H1 (cell line): ENCODE data around the gene KCNQ1. TPM values are rescaled to one million over a fixed set of nuclear protein-coding genes. Genes with fewer than 3 reads are reported as not detected.
A peak's percentile ranks its signal among the peaks of the same experiment; 100 is the strongest.

Source experiments
- CTCF ChIA-PET: fragments of 300-600 bp; sonication (Branson Sonifier 250); formaldehyde crosslinking; loops from one replicate; lab custom pipeline; 2021; ENCODE audit not compliant: partially characterized antibody; lab: Charles Lee
- POLR2A ChIA-PET: fragments of 300-600 bp; sonication (Branson Sonifier 250); formaldehyde crosslinking; loops from one replicate; lab custom pipeline; 2021; ENCODE audit warnings: inconsistent platforms; ENCODE audit not compliant: partially characterized antibody; lab: Charles Lee
- DNase-seq, 2 experiments: peaks; one replicate each; pipeline versions ENCODE4 v3.0.0 to v3.0.0-alpha.2; 2010 to 2022; ENCODE audit warnings: low spot score in 2 of 2, low read depth in 1 of 2, mixed read lengths in 1 of 2
- FAIRE-seq: peaks from 2 replicates; lab custom pipeline; 2011; peaks lifted over from hg19 to GRCh38; lab: Jason Lieb, UNC
- H2AFZ ChIP-seq: 2 replicates; pipeline ENCODE4 v1.8.1; 2012; ENCODE audit warnings: low read length, inconsistent platforms
- H2AK5ac ChIP-seq: 2 replicates; pipeline ENCODE4 v1.6.1; 2013; ENCODE audit warnings: low read depth, low read length
- H2BK120ac ChIP-seq: replicated peaks from 2 replicates; pipeline ENCODE3; 2013; ENCODE audit warnings: low read depth, low read length, inconsistent platforms
- H2BK12ac ChIP-seq: 2 replicates; pipeline ENCODE4 v1.6.1; 2013; ENCODE audit warnings: low read depth, low read length
- H2BK15ac ChIP-seq: 2 replicates; pipeline ENCODE4 v1.6.1; 2013; ENCODE audit warnings: low read length
- H2BK20ac ChIP-seq: 2 replicates; pipeline ENCODE4 v1.6.1; 2013; ENCODE audit warnings: low read length
- H2BK5ac ChIP-seq: 2 replicates; pipeline ENCODE4 v1.6.1; 2013; ENCODE audit warnings: low read depth, low read length
- H3K14ac ChIP-seq: 2 replicates; pipeline ENCODE4 v1.6.1; 2013; ENCODE audit warnings: inconsistent platforms; ENCODE audit not compliant: insufficient read length
- H3K18ac ChIP-seq: 2 replicates; pipeline ENCODE4 v1.6.1; 2013; ENCODE audit warnings: low read length; ENCODE audit errors: extremely low read depth
- H3K23ac ChIP-seq: 2 replicates; pipeline ENCODE4 v1.6.1; 2013; ENCODE audit warnings: inconsistent platforms; ENCODE audit not compliant: insufficient read length
- H3K23me2 ChIP-seq: 2 replicates; pipeline ENCODE4 v1.6.1; 2013; ENCODE audit warnings: low read depth, low read length
- H3K27ac ChIP-seq: 2 replicates; pipeline ENCODE4 v1.6.1; 2011; ENCODE audit warnings: low read depth, low read length, inconsistent platforms
- H3K27me3 ChIP-seq, 4 experiments: replicated peaks in 1 of 4; 1 replicate in 1 of 4; 2 replicates in 3 of 4; pipeline versions ENCODE4 v1.6.1 to v1.8.1; 2011 to 2013; ENCODE audit warnings: low read length in 3 of 4, mild to moderate bottlenecking in 3 of 4, inconsistent platforms in 2 of 4, mixed read lengths in 2 of 4, moderate library complexity in 1 of 4; ENCODE audit not compliant: control insufficient read depth in 3 of 4, insufficient read depth in 3 of 4; ENCODE audit errors: extremely low read depth in 1 of 4
- H3K36me3 ChIP-seq, 4 experiments: 2 replicates each; pipeline versions ENCODE4 v1.6.1 to v1.8.1; 2011 to 2013; ENCODE audit warnings: mild to moderate bottlenecking in 4 of 4, low read length in 3 of 4, moderate library complexity in 2 of 4, control low read depth in 1 of 4, inconsistent platforms in 1 of 4; ENCODE audit not compliant: insufficient read depth in 4 of 4, control insufficient read depth in 2 of 4
- H3K4ac ChIP-seq: replicated peaks from 2 replicates; pipeline ENCODE3; 2013; ENCODE audit warnings: low read length, low read depth, mixed read lengths, inconsistent platforms; ENCODE audit not compliant: insufficient read length
- H3K4me1 ChIP-seq, 4 experiments: replicated peaks in 1 of 4; 1 replicate in 1 of 4; 2 replicates in 3 of 4; pipeline versions ENCODE4 v1.6.1 to v1.8.1; 2011 to 2013; ENCODE audit warnings: low read length in 3 of 4, inconsistent platforms in 2 of 4, mixed read lengths in 1 of 4; ENCODE audit not compliant: insufficient read depth in 4 of 4, control insufficient read depth in 3 of 4
- H3K4me2 ChIP-seq, 2 experiments: 2 replicates each; pipeline versions ENCODE4 v1.6.1 to v1.8.1; 2011 to 2013; ENCODE audit warnings: low read depth in 2 of 2, low read length in 2 of 2, control low read depth in 1 of 2, inconsistent platforms in 1 of 2, mild to moderate bottlenecking in 1 of 2; ENCODE audit not compliant: insufficient read depth in 1 of 2
- H3K4me3 ChIP-seq, 4 experiments: fragments of 200-600, 300-600 bp in 1 of 4; sonication (generic), shearing (Covaris generic), sonication (Bioruptor Twin) in 1 of 4; 2 replicates each; pipeline versions ENCODE4 v1.5.1 to v1.8.1; 2011 to 2016; ENCODE audit warnings: low read length in 4 of 4, low read depth in 3 of 4, control low read depth in 2 of 4, inconsistent platforms in 2 of 4, mild to moderate bottlenecking in 2 of 4, mixed read lengths in 1 of 4, moderate library complexity in 1 of 4; ENCODE audit not compliant: insufficient read depth in 2 of 4; ENCODE audit errors: extremely low read depth in 1 of 4
- H3K56ac ChIP-seq: replicated peaks from 2 replicates; pipeline ENCODE3; 2013; ENCODE audit warnings: low read depth, mild to moderate bottlenecking, mixed read lengths, low read length, inconsistent platforms; ENCODE audit not compliant: insufficient read length
- H3K79me1 ChIP-seq: 2 replicates; pipeline ENCODE4 v1.6.1; 2013; ENCODE audit warnings: low read depth, low read length, control low read depth
- H3K79me2 ChIP-seq, 2 experiments: 2 replicates each; pipeline versions ENCODE4 v1.6.1 to v1.8.1; 2012 to 2013; ENCODE audit warnings: low read length in 2 of 2, mild to moderate bottlenecking in 2 of 2, inconsistent platforms in 1 of 2; ENCODE audit not compliant: insufficient read depth in 2 of 2, control insufficient read depth in 1 of 2
- H3K9ac ChIP-seq, 4 experiments: replicated peaks in 1 of 4; 1 replicate in 1 of 4; 2 replicates in 3 of 4; pipeline versions ENCODE4 v1.6.1 to v1.8.1; 2011 to 2013; ENCODE audit warnings: low read depth in 3 of 4, low read length in 3 of 4, control low read depth in 2 of 4, mild to moderate bottlenecking in 2 of 4, moderate library complexity in 2 of 4, inconsistent platforms in 1 of 4; ENCODE audit errors: extremely low read depth in 1 of 4
- H3K9me3 ChIP-seq, 2 experiments: 2 replicates each; pipeline versions ENCODE4 v1.6.1 to v1.8.1; 2012 to 2013; ENCODE audit warnings: mild to moderate bottlenecking in 2 of 2, moderate library complexity in 2 of 2, control low read depth in 1 of 2, inconsistent platforms in 1 of 2, low read depth in 1 of 2, low read length in 1 of 2, mixed read lengths in 1 of 2; ENCODE audit not compliant: insufficient read depth in 2 of 2
- H4K20me1 ChIP-seq, 2 experiments: replicated peaks in 1 of 2; 2 replicates each; pipeline versions ENCODE3 to v1.8.1; 2011 to 2013; ENCODE audit warnings: inconsistent platforms in 2 of 2, low read length in 2 of 2, mild to moderate bottlenecking in 1 of 2; ENCODE audit not compliant: insufficient read depth in 2 of 2, control insufficient read depth in 1 of 2
- H4K5ac ChIP-seq: 2 replicates; pipeline ENCODE4 v1.6.1; 2013; ENCODE audit warnings: low read length, low read depth, mixed read lengths, inconsistent platforms; ENCODE audit not compliant: insufficient read length
- H4K8ac ChIP-seq: 2 replicates; pipeline ENCODE4 v1.8.0; 2013; ENCODE audit warnings: mild to moderate bottlenecking, moderate library complexity, low read length, inconsistent platforms; ENCODE audit not compliant: insufficient read depth; ENCODE audit errors: extremely low read depth
- H4K91ac ChIP-seq: replicated peaks from 2 replicates; pipeline ENCODE3; 2013; ENCODE audit warnings: low read length, mixed read lengths, inconsistent platforms; ENCODE audit not compliant: insufficient read length
- ASH2L ChIP-seq: fragments of 200-600, 300-600 bp; sonication (generic); IDR thresholded peaks from one replicate; pipeline ENCODE4 v1.7.1; 2017; ENCODE audit warnings: low read length
- HDAC6 ChIP-seq: IDR thresholded peaks from one replicate; pipeline ENCODE4 v1.7.1; 2012; ENCODE audit warnings: low read depth, mild to moderate bottlenecking, inconsistent platforms, low read length, moderate library complexity
- JUND ChIP-seq: IDR thresholded peaks from 2 replicates; pipeline ENCODE4 v1.6.1; 2011; ENCODE audit warnings: mild to moderate bottlenecking, improper control_type of control experiment, low read length
- RAD21 ChIP-seq, 2 experiments: IDR thresholded peaks in 1 of 2; conservative IDR thresholded peaks in 1 of 2; 2 replicates each; pipeline ENCODE4 v1.6.1; 2011; ENCODE audit warnings: low read depth in 2 of 2, low read length in 2 of 2, improper control_type of control experiment in 1 of 2, inconsistent platforms in 1 of 2, mild to moderate bottlenecking in 1 of 2, moderate library complexity in 1 of 2
- SAP30 ChIP-seq: fragments of 300-600 bp; sonication (generic); IDR thresholded peaks from 2 replicates; pipeline ENCODE4 v1.7.1; 2012; ENCODE audit warnings: low read length, moderate library complexity, mild to moderate bottlenecking, inconsistent platforms; ENCODE audit not compliant: insufficient read depth, insufficient replicate concordance
- TAF1 ChIP-seq: IDR thresholded peaks from 2 replicates; pipeline ENCODE4 v1.6.1; 2011; ENCODE audit warnings: mild to moderate bottlenecking, low read depth, low read length
- TBP ChIP-seq: IDR thresholded peaks from 2 replicates; pipeline ENCODE4 v1.6.1; 2011; ENCODE audit warnings: low read depth, low read length, improper control_type of control experiment
- WGBS, 2 experiments: shearing (Covaris generic) in 1 of 2; methylation state at CpG; one replicate each; pipeline versions ENCODE4 v1.1.6 to v1.1.7; 2013 to 2015; ENCODE audit warnings: low lambda C conversion rate in 2 of 2, mixed read lengths in 2 of 2, inconsistent platforms in 1 of 2, low coverage in 1 of 2, missing lambda C conversion rate in 1 of 2; ENCODE audit not compliant: insufficient replicate concordance in 2 of 2, insufficient coverage in 1 of 2, insufficient read length in 1 of 2; ENCODE audit errors: extremely low coverage in 1 of 2, missing lambda C conversion rate in 1 of 2; 5-methylcytosine and 5-hydroxymethylcytosine counted together
- polyA plus RNA-seq, 7 experiments: library from polyadenylated mRNA; depleted of rRNA in 3 of 7; stranded (reverse) in 5 of 7; unstranded in 2 of 7; fragments of >200 nt in 5 of 7; fragments of 200-250 nt in 2 of 7; gene quantifications; 1 replicate in 5 of 7; 2 replicates in 1 of 7; 4 replicates in 1 of 7; pipeline versions ENCODE4 v1.2.1 to v1.2.3, GENCODE V29; 2011 to 2013; ENCODE audit warnings: missing spikeins in 2 of 7, mixed read lengths in 2 of 7
- total RNA-seq: library from RNA; stranded (reverse); fragmentation: NEBNext Ultra II Directional; extraction: Animal tissue kit (Norgen Biotek cat#: 25700); gene quantifications from 2 replicates; pipeline ENCODE4 v1.2.1, GENCODE V29; 2021
- TF ChIP-seq, protein P1 (sequence below), 3 experiments: IDR thresholded peaks; 1 replicate in 2 of 3; 2 replicates in 1 of 3; pipeline versions ENCODE4 v1.5.1 to v1.6.1; 2011; ENCODE audit warnings: low read length in 3 of 3, mild to moderate bottlenecking in 3 of 3, inconsistent platforms in 2 of 3, low read depth in 1 of 3, moderate library complexity in 1 of 3; ENCODE audit not compliant: insufficient read depth in 1 of 3; ENCODE audit errors: control extremely low read depth in 1 of 3

Gene KCNQ1
- total and polyA plus RNA-seq, 2 of the 8 experiments (the other 6 are each of a cell fraction or from before 2014, with no cell fraction given) = 1.9 to 2.0 TPM

GRCh38 chr11:2882396-2883110 lies 437.7 kb downstream of the KCNQ1 start:
- Histone ChIP-seq H2BK12ac (no peak overlapping the region), H3K9ac (no peak overlapping the region), H3K4me3 (peak overlapping the region in 1 of 4 experiments; percentile 75; a peak in 1 of 8 replicates), H3K4me2 (peak overlapping the region in 1 of 2 experiments; percentile 52; a peak in 1 of 4 replicates), H2AK5ac (no peak overlapping the region), H3K9me3 (no peaks in the 10 kb centered on the region; a peak in 1 of 4 replicates), H2BK15ac (no peak overlapping the region; the same call in 1 of the 2 replicates), H4K5ac (no peak overlapping the region), H4K8ac (no peak overlapping the region), H3K56ac (no peak overlapping the region), H2BK20ac (no peak overlapping the region), H3K36me3 (peaks cover 0 to 4% (median 0%) of the 10 kb centered on the region in 4 experiments; a peak in 1 of 8 replicates), H3K27me3 (peaks cover 2 to 76% (median 60%) of the 10 kb centered on the region in 4 experiments), H3K27ac (no peak overlapping the region), H3K4me1 (peaks cover 0 to 25% (median 21%) of the 10 kb centered on the region in 4 experiments; a peak in 6 of 7 replicates), H3K23ac (no peak overlapping the region), H4K91ac (no peak overlapping the region), H3K79me1 (no peaks in the 10 kb centered on the region), H3K18ac (no peak overlapping the region; the same call in 1 of the 2 replicates), H2BK120ac (no peak overlapping the region), H3K23me2 (peaks cover 12% of the 10 kb centered on the region; the same call in 1 of the 2 replicates), H4K20me1 (peaks cover 6 to 13% of the 10 kb centered on the region in 2 experiments), H3K14ac (no peak overlapping the region), H2BK5ac (no peak overlapping the region), H3K4ac (no peak overlapping the region), H2AFZ (no peak overlapping the region), H3K79me2 (no peaks in the 10 kb centered on the region)
- WGBS, 2 experiments = 70% methylated on average over 11 of the region's 11 CpGs; no CpG with 5 or more reads in 1 of the 2 experiments
- FAIRE-seq = no peak
- POLR2A ChIA-PET = interaction anchor here (0.7 to 1.7 kb wide), 4 partner anchors 10 to 23 kb away, joined by 3 to 6 read pairs (median 4); no protein-coding TSS in a partner anchor
- CTCF ChIA-PET = interaction anchor here (0.9 to 13.5 kb wide), 9 partner anchors 9 to 348 kb away, joined by 3 to 521 read pairs (median 4); no protein-coding TSS in a partner anchor
- no peak for DNase-seq
- TF ChIP-seq, protein P1, sequence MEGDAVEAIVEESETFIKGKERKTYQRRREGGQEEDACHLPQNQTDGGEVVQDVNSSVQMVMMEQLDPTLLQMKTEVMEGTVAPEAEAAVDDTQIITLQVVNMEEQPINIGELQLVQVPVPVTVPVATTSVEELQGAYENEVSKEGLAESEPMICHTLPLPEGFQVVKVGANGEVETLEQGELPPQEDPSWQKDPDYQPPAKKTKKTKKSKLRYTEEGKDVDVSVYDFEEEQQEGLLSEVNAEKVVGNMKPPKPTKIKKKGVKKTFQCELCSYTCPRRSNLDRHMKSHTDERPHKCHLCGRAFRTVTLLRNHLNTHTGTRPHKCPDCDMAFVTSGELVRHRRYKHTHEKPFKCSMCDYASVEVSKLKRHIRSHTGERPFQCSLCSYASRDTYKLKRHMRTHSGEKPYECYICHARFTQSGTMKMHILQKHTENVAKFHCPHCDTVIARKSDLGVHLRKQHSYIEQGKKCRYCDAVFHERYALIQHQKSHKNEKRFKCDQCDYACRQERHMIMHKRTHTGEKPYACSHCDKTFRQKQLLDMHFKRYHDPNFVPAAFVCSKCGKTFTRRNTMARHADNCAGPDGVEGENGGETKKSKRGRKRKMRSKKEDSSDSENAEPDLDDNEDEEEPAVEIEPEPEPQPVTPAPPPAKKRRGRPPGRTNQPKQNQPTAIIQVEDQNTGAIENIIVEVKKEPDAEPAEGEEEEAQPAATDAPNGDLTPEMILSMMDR (IDR thresholded peaks at IDR 0.05; ENCODE audit: control extremely low read depth in 1 of 3, insufficient read depth in 1 of 3, low read depth in 1 of 3, low read length in 3 of 3) = peak in 1 of 3 experiments; percentile 15; a peak in 1 of 4 replicates
- no peak for TF ChIP-seq JUND
- peak in 1 of 2 experiments; percentile 18; a peak in 2 of 4 replicates for TF ChIP-seq RAD21 (IDR thresholded peaks at IDR 0.05 in 1 of 2, conservative IDR thresholded peaks at IDR 0.05 in 1 of 2; ENCODE audit: low read depth in 2 of 2, low read length in 2 of 2)
- no peak for TF ChIP-seq HDAC6
- no peak for TF ChIP-seq ASH2L
- 0 out of 2 replicates have a peak, but pooled peaks have one; percentile 39 for TF ChIP-seq TBP
- no peak for TF ChIP-seq SAP30
- TF ChIP-seq TAF1 = no peak
